HG03558 (cell line): ENCODE data around the gene HHIPL1.

Experiments
- ATAC-seq: cut with Tn5 transposase; IDR thresholded peaks from one replicate; pipeline ENCODE4 v1.9.1; 2021; ENCODE audit warnings: moderate number of reproducible peaks; ENCODE audit not compliant: unreplicated experiment; ENCODE audit errors: extremely low read depth

Gene HHIPL1

GRCh38 chr14:99644723-99645544 lies at the start of gene HHIPL1:
Gene HHIPL1 (plus strand): TSS chr14:99645129. CDS start chr14:99645208, 79 bp downstream.
- ATAC-seq = no peak

- ATAC-seq = no peak
Measured at GRCh38 chr14:99595524-99595923, 49.4 kb upstream of the HHIPL1 start.

DNA sequence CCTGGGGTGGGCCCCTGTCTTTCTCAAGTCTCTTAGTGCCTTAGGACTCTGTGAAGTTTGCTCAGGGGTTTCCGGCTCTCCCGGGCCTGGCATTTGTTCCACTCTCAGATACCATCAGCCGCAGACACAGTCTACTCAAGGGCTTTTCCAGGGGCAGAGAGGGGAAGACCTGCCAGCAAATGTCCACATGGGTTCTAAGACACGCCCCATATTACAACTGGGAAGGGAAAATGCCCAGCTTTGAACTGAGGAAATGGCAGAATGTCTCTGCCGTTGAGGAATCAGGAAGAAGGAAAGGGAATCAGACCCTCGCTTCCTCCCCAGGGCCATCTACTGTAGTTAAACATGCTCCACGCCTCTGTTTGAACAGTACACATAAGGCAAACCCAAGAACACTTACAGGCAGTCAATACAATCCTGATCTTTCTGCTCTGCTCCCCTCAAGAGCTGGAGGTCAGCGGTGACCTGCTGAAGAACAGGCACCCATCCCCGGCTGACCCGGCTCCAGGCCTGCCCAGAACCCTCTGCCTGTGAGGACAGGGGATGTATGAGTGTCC lies 48.8 kb upstream of the HHIPL1 start:
- ATAC-seq = no peak

DNA sequence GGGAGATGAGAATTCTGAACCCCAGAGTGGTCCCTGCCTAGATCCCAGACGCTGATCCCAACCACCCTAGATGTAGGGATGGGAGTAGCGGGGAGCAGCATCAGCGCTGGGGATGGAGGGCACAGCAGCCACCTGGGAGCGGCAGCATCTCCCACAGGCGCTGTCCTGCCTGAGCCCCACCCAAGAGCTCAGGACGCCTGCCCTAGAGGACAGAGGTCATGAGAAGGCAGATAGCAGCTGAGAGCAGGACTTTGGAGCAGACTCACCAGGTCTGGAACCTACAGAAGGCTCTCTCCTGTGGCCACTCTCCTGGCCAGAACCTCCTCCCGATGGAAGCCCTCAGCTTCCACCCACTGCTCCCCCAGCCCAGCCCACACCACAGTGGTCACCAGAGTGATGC lies 48.2 kb upstream of the HHIPL1 start:
- no peak for ATAC-seq

- ATAC-seq = no peak
Measured at GRCh38 chr14:99597911-99598600, 46.9 kb upstream of the HHIPL1 start.

DNA sequence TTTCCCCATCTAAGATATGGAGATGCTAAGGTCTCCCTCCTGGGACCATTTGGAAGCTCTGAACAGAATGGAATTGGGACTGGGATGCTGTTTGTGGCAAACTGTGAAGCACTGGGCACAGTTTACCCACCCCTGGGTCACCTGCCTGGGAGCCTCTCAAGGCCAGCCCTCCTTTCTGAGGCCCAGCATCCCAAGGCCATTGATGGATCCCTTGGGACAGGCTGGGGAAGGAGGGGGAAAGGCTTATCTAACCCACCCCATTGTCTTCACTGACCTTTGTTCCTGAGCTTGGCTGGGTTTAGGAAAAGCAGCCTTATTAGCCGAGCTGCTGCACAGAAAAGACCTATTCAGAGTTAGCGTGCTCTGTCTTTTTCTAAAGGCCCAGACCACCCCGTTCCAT lies 46.2 kb upstream of the HHIPL1 start:
- no peak for ATAC-seq

DNA sequence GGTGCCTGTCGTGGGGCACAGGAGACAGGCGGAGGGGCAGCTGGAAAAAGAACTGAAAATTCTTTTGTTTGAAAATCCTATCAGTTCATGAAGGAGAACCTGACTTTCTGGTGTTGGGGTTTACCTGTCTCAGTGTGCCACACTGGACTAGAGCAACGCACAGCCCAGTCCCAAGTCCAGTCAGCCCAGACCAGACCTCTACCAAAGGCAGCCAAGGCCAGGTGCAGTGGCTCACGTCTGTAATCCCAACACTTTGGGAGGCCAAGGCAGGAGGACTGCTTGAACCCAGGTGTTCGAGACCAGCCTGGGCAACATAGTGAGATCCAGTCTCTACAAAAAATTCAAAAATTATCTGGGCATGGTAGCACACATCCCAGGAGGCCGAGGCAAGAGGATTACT lies 45.5 kb upstream of the HHIPL1 start:
- ATAC-seq = no peak

- ATAC-seq = no peak
Measured at GRCh38 chr14:99600232-99600888, 44.6 kb upstream of the HHIPL1 start.

GRCh38 chr14:99601361-99601831 lies 43.5 kb upstream of the HHIPL1 start:
- ATAC-seq = no peak

- no peak for ATAC-seq
Measured at GRCh38 chr14:99602054-99602787, 42.7 kb upstream of the HHIPL1 start.

GRCh38 chr14:99602788-99603415 lies 42.0 kb upstream of the HHIPL1 start:
- ATAC-seq = no peak

DNA sequence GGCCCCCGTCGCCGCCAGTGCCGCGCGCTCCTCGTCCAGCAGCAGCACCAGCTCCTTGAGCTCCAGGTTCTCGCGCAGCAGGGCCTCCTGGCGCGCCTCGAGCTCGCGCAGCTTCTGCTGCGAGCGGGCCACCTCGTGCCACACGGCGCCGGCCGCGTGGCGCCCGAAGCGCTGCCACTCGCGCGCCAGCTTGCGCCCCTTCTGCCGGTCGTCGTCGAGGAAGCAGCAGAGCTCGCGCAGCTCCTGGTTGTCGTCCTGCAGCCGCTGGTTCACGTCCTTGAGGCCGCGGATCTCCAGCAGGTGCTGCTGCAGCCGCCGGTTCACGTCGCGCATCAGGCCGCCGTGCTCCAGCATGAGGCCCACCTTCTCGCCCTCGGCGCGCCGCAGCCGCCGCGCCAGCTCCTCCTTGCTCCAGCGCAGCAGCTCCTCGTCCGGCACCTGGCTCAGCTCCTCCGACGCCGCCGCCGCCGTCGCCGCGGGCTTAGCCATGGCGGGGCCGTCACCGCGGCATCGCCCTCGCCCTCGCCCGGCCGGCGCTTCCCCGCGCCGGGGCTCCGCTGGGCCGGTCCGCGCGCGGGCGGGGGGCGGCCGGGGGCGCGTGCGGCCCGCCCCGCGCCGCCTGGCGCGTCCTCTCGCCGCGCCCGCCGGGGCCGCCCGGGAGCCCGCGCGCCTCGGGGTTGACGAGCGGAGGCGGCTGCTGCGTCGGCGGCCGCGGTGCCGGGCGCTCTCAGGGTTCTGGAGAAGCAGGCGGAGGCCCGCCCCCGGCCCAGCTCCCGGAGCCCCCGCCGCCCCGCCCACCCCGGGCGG lies 41.3 kb upstream of the HHIPL1 start, which contains the start of gene CCDC85C:
TSS of gene CCDC85C (minus strand) at position 737 of the 807 bp plus-strand sequence. CDS start at position 489, 248 bp downstream.
- ATAC-seq = peak; percentile 15

- ATAC-seq = peak; percentile 78
Measured at GRCh38 chr14:99604278-99604765, 40.6 kb upstream of the HHIPL1 start.

- no peak for ATAC-seq
Measured at GRCh38 chr14:99604766-99605298, 40.1 kb upstream of the HHIPL1 start.

- no peak for ATAC-seq
Measured at GRCh38 chr14:99605299-99605961, 39.5 kb upstream of the HHIPL1 start.

GRCh38 chr14:99606359-99606758 lies 38.6 kb upstream of the HHIPL1 start:
- no peak for ATAC-seq

GRCh38 chr14:99608591-99608990 lies 36.3 kb upstream of the HHIPL1 start:
- ATAC-seq = no peak
